ENCODE data around the gene AARS2. TPM values are rescaled to one million over a fixed set of nuclear protein-coding genes. Genes with fewer than 3 reads are reported as not detected.

Gene AARS2
- total and polyA plus RNA-seq, 2 of the 8 experiments (the other 6 are each of a cell fraction or from before 2014, with no cell fraction given): 8.6 to 20.4 TPM

DNA sequence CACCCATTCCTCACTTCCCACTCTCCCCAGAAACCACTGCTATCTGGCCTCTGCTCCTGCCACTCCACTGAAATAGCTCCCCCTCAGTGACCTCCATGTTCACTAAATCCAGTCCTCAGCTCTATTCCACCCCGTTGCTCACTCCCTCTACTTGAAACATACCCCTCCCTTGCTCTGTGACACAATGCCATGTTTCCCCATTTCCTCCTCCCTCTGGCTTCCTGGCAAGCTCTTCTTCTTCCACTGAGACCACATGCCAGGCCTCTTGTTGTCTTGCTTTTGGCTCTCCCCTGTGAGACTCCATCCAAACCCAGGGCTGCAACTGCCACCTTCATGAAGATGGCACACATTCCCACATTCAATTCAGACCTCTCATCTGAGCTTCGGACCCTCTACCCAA lies 29.0 kb downstream of the AARS2 start:
- H3K36me3 ChIP-seq (ENCODE audit: control insufficient read depth in 2 of 4, insufficient read depth in 4 of 4, low read length in 3 of 4): no peaks in the 10 kb centered on the region
- H2AFZ ChIP-seq (ENCODE audit: low read length): no peak overlapping the region
- H3K4ac ChIP-seq (replicated peaks; ENCODE audit: insufficient read length, low read depth, low read length): no peak overlapping the region
- no peak overlapping the region for H2BK20ac ChIP-seq (ENCODE audit: low read length)
- no peak overlapping the region for H2BK120ac ChIP-seq (replicated peaks; ENCODE audit: low read depth, low read length)
- no peak overlapping the region for H3K4me3 ChIP-seq (ENCODE audit: extremely low read depth in 1 of 4, insufficient read depth in 2 of 4, low read depth in 3 of 4, low read length in 4 of 4)
- no peak overlapping the region for H2BK15ac ChIP-seq (ENCODE audit: low read length)
- H3K79me2 ChIP-seq (ENCODE audit: control insufficient read depth in 1 of 2, insufficient read depth in 2 of 2, low read length in 2 of 2): no peaks in the 10 kb centered on the region
- no peak overlapping the region for H2BK5ac ChIP-seq (ENCODE audit: low read depth, low read length)
- H3K23me2 ChIP-seq (ENCODE audit: low read depth, low read length): no peaks in the 10 kb centered on the region
- H3K4me1 ChIP-seq (replicated peaks in 1 of 4; ENCODE audit: control insufficient read depth in 3 of 4, insufficient read depth in 4 of 4, low read length in 3 of 4): no peaks in the 10 kb centered on the region; a peak in 1 of 7 replicates
- H3K14ac ChIP-seq (ENCODE audit: insufficient read length): no peak overlapping the region
- H4K5ac ChIP-seq (ENCODE audit: insufficient read length, low read depth, low read length): no peak overlapping the region
- no peaks in the 10 kb centered on the region for H3K79me1 ChIP-seq (ENCODE audit: low read depth, low read length)
- H2BK12ac ChIP-seq (ENCODE audit: low read depth, low read length): no peak overlapping the region
- DNase-seq (ENCODE audit: low read depth in 1 of 2, low spot score in 2 of 2) (no peak), FAIRE-seq (no peak)
- H3K23ac ChIP-seq (ENCODE audit: insufficient read length): no peak overlapping the region
- peaks cover 0 to 4% (median 1%) of the 10 kb centered on the region in 4 experiments; a peak in 3 of 7 replicates for H3K27me3 ChIP-seq (replicated peaks in 1 of 4; ENCODE audit: control insufficient read depth in 3 of 4, extremely low read depth in 1 of 4, insufficient read depth in 3 of 4, low read length in 3 of 4)
- H3K18ac ChIP-seq (ENCODE audit: extremely low read depth, low read length): no peak overlapping the region
- no peak overlapping the region for H3K56ac ChIP-seq (replicated peaks; ENCODE audit: insufficient read length, low read depth, low read length)
- H4K20me1 ChIP-seq (replicated peaks in 1 of 2; ENCODE audit: control insufficient read depth in 1 of 2, insufficient read depth in 2 of 2, low read length in 2 of 2): no peaks in the 10 kb centered on the region
- 74% methylated on average over 2 of the region's 2 CpGs; no CpG with 5 or more reads in 1 of the 2 experiments for WGBS, 2 experiments (ENCODE audit: extremely low coverage in 1 of 2, insufficient coverage in 1 of 2, insufficient read length in 1 of 2, insufficient replicate concordance in 2 of 2, low coverage in 1 of 2, low lambda C conversion rate in 2 of 2, missing lambda C conversion rate in 1 of 2)
- no peak overlapping the region for H3K9ac ChIP-seq (replicated peaks in 1 of 4; ENCODE audit: extremely low read depth in 1 of 4, low read depth in 3 of 4, low read length in 3 of 4)
- H4K8ac ChIP-seq (ENCODE audit: extremely low read depth, insufficient read depth, low read length): no peak overlapping the region
- H3K9me3 ChIP-seq (ENCODE audit: insufficient read depth in 2 of 2, low read depth in 1 of 2, low read length in 1 of 2): no peaks in the 10 kb centered on the region
- ChIA-PET POLR2A (ENCODE audit: partially characterized antibody) (interaction anchor here (0.7 to 2.0 kb wide), 8 partner anchors 10 to 44 kb away, joined by 3 to 8 read pairs (median 4); partner anchors contain the start of gene AARS2), CTCF (ENCODE audit: partially characterized antibody) (interaction anchor here (1.0 to 4.7 kb wide), 6 partner anchors 8 to 55 kb away, joined by 3 to 29 read pairs (median 6); no protein-coding TSS in a partner anchor)
- no peak overlapping the region for H4K91ac ChIP-seq (replicated peaks; ENCODE audit: insufficient read length, low read length)
- H3K4me2 ChIP-seq (ENCODE audit: insufficient read depth in 1 of 2, low read depth in 2 of 2, low read length in 2 of 2): no peak overlapping the region
- no peak overlapping the region for H3K27ac ChIP-seq (ENCODE audit: low read depth, low read length)
- no peak overlapping the region for H2AK5ac ChIP-seq (ENCODE audit: low read depth, low read length)
- TF ChIP-seq HDAC2 (IDR thresholded peaks at IDR 0.05; ENCODE audit: borderline replicate concordance in 1 of 2, low read depth in 2 of 2, low read length in 2 of 2): no peak
- TF ChIP-seq, protein P1, sequence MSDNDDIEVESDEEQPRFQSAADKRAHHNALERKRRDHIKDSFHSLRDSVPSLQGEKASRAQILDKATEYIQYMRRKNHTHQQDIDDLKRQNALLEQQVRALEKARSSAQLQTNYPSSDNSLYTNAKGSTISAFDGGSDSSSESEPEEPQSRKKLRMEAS (IDR thresholded peaks at IDR 0.05): no peak
- no peak for TF ChIP-seq CHD2 (IDR thresholded peaks at IDR 0.05; ENCODE audit: low read length)
- no peak for TF ChIP-seq TCF12 (IDR thresholded peaks at IDR 0.05; ENCODE audit: low read depth, low read length)
- no peak for TF ChIP-seq NANOG (IDR thresholded peaks at IDR 0.05; ENCODE audit: insufficient read depth, low read depth, low read length, poor library complexity, severe bottlenecking)
- no peak for TF ChIP-seq EP300 (IDR thresholded peaks at IDR 0.05; ENCODE audit: borderline replicate concordance in 1 of 2, low read depth in 2 of 2, low read length in 2 of 2)
- TF ChIP-seq MAFK (IDR thresholded peaks at IDR 0.05; ENCODE audit: low read depth, low read length): no peak
- TF ChIP-seq CBX8 (IDR thresholded peaks at IDR 0.05; ENCODE audit: borderline replicate concordance, low read depth, low read length): no peak
